Head of caudate nucleus (tissue), 42 donors: ENCODE results near the gene TTLL9.
A peak's percentile ranks its signal among the peaks of the same experiment; 100 is the strongest.

Experiments
- DNase-seq, 42 donors: peaks; one replicate each; pipeline versions ENCODE4 v3.0.0 to v3.0.0-alpha.2; 2020 to 2021; ENCODE audit warnings: mixed read lengths in 7 of 42
- intact Hi-C: fragments of 100-400 bp; cut with DNase I; formaldehyde crosslinking; loops from one replicate; pipeline ENCODE4 v1.15.0; 2022

The TTLL9 gene

DNA sequence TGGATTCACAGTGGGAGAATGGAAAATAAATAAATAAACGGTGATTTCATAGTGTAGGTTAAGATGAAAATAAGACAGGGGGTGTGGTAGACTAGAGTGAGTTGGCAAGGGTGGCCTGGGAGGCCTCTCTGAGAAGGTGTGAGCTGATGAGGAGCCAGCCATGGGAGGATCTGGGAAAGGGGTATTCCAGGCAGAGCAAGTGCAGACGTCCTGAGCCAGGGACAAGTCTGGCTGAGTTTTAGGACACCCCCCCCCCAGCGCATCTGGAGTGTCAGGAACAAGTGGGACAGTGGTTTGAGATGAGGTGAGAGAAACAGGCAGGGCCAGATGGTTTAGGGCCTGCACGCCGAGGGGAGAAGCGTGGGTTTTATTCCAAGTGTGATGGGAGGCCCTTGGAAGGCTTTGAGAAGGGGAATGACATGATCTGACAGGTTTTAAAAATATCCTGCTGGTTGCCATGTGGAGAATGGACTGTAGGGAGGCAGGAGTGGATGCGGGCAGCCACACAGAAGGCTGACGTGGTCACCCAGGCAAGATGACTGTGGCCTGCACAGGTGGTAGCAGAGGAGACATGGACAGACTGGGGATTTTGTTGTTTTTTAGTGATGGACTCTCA is 118.7 kb downstream of the TTLL9 start:
- intact Hi-C loops, result no loop called here
- no peak for DNase-seq

DNA sequence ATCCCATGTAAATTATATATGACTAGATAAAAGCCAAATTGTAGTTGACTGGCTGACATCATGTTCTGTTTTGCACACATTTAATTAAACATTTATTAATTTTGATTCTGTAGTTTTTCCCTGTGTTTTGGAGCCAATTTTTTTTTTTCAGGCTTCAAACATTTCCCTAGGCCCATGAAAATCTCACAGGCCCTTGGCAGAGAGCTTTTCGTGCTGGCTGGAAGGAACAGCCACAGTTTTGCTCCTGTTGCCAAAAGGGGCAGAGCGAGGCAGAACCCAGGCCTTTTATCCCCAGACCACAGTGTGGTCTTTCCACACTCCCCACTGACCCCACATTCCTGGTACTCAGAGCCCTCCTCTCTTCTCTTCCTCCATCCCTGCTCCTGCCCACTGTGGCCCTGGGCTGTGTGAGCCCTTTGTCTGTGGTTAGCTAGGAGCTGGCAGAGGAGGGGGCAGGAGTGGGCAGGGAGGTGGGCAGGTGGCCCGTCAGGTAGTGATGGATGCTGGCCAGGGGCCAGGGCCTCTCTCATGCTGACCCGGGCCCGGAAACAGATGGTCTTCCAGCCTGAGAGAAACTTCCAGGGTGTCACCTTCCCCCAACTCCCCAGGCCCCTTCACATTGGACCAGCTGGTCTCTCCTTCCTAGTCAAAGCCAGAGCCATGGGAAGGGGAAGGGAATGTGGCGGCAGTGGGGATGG is 120.4 kb downstream of the TTLL9 start:
- intact Hi-C loops, result no loop called here
- peak in 3 of 42 donors; percentile 9 to 24 (median 16) for DNase-seq

DNA sequence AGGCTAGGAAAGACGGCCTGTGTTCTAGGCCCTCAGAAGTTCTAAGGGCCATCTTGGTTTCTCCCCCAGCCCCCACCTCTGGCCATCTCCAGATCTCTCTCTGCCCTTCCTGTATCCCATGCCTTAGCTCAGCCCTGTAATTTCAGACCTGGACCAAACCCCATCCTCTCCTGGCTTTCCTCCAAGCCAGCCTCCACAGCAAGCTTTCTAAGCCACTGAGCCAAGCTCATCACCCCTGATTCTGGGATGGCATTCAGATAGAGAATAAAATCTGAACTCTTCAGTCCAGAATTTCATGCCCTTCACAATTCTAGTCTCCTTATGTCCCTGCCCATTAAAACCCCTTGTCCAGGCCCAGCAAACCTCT is 120.9 kb downstream of the TTLL9 start:
- intact Hi-C loops, result no loop called here
- DNase-seq, result no peak

DNA sequence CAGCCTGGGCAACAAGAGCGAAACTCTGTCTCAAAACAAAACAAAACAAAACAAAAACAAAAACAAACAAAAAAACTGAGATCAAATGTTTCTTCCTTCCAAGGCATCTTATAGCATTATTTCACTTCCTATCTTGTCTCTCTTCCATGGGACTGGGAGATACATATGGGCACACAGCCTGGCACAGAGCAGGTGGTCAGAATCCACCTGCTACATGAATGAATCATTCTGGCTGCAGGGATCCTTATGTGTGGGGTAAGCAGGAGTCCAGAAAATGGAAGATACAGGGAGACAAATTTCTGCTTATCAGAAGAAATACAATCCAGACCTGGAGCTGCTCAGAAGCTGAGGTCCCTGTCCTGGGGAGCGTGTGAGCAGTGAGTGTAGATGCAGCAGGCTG is 121.7 kb downstream of the TTLL9 start:
- intact Hi-C loops, result no loop called here

More for the DNA sequence above, 121.7 kb downstream of the TTLL9 start:
- DNase-seq, result no peak
